HG03135 (cell line): ENCODE data around the gene IDH3B.

ENCODE experiments used
- ATAC-seq: cut with Tn5 transposase; IDR thresholded peaks from one replicate; pipeline ENCODE4 v1.9.1; 2021; ENCODE audit warnings: mild to moderate bottlenecking, moderate library complexity; ENCODE audit not compliant: unreplicated experiment

Gene IDH3B

GRCh38 chr20:2658414-2659354 is 5.3 kb downstream of the IDH3B start:
- ATAC-seq: no peak

GRCh38 chr20:2657674-2658073 is 6.3 kb downstream of the IDH3B start:
- no peak for ATAC-seq

- ATAC-seq: no peak
Observed at GRCh38 chr20:2657241-2657640, 6.8 kb downstream of the IDH3B start.

- no peak for ATAC-seq
Observed at GRCh38 chr20:2656471-2657117, 7.4 kb downstream of the IDH3B start.

GRCh38 chr20:2655331-2656116 is 8.5 kb downstream of the IDH3B start:
- no peak for ATAC-seq

GRCh38 chr20:2654831-2655230 is 9.2 kb downstream of the IDH3B start:
- ATAC-seq: no peak

- ATAC-seq: no peak
Observed at GRCh38 chr20:2654384-2654822, 9.6 kb downstream of the IDH3B start.

- ATAC-seq: no peak
Observed at GRCh38 chr20:2653556-2654383, 10.2 kb downstream of the IDH3B start.

- peak; percentile 44 for ATAC-seq
Observed at GRCh38 chr20:2652724-2653555, 11.1 kb downstream of the IDH3B start.

- ATAC-seq: peak; percentile 79
Observed at GRCh38 chr20:2651772-2652723, 12.0 kb downstream of the IDH3B start, which contains the start of gene NOP56. TSS of gene NOP56 (plus strand) at chr20:2652632. CDS start at chr20:2652661, 29 bp downstream.

- no peak for ATAC-seq
Observed at GRCh38 chr20:2643708-2644107, 20.3 kb downstream of the IDH3B start.

GRCh38 chr20:2640899-2641298 is 23.1 kb downstream of the IDH3B start:
- no peak for ATAC-seq

- ATAC-seq: no peak
Observed at GRCh38 chr20:2640260-2640659, 23.8 kb downstream of the IDH3B start.

- no peak for ATAC-seq
Observed at GRCh38 chr20:2637246-2637645, 26.8 kb downstream of the IDH3B start.

GRCh38 chr20:2633381-2633780 is 30.6 kb downstream of the IDH3B start:
- no peak for ATAC-seq

- ATAC-seq: no peak
Observed at GRCh38 chr20:2631228-2631627, 32.8 kb downstream of the IDH3B start.

- ATAC-seq: no peak
Observed at GRCh38 chr20:2626853-2627541, 37.0 kb downstream of the IDH3B start.

GRCh38 chr20:2625062-2625461 is 39.0 kb downstream of the IDH3B start:
- no peak for ATAC-seq
